Coronary artery (tissue), 2 donors: ENCODE measurements around the gene EDIL3.

Experiments used
- DNase-seq: peaks from one replicate; pipeline ENCODE4 v3.0.0-alpha.2; 2017; ENCODE audit warnings: low spot score
- H3K27ac ChIP-seq, 2 donors: fragments of 200-600 bp; sonication (generic); one replicate each; pipeline ENCODE4 v1.5.1; 2016 to 2019
- H3K4me3 ChIP-seq: fragments of 200-600 bp; sonication (generic); 2 replicates; pipeline ENCODE4 v1.5.1; 2016; ENCODE audit warnings: mild to moderate bottlenecking, moderate library complexity
- CTCF ChIP-seq: fragments of 200-600 bp; sonication (generic); IDR thresholded peaks from one replicate; pipeline ENCODE4 v1.5.1; 2019; ENCODE audit warnings: antibody characterized with exemption

Gene EDIL3, protein sequence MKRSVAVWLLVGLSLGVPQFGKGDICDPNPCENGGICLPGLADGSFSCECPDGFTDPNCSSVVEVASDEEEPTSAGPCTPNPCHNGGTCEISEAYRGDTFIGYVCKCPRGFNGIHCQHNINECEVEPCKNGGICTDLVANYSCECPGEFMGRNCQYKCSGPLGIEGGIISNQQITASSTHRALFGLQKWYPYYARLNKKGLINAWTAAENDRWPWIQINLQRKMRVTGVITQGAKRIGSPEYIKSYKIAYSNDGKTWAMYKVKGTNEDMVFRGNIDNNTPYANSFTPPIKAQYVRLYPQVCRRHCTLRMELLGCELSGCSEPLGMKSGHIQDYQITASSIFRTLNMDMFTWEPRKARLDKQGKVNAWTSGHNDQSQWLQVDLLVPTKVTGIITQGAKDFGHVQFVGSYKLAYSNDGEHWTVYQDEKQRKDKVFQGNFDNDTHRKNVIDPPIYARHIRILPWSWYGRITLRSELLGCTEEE

DNA sequence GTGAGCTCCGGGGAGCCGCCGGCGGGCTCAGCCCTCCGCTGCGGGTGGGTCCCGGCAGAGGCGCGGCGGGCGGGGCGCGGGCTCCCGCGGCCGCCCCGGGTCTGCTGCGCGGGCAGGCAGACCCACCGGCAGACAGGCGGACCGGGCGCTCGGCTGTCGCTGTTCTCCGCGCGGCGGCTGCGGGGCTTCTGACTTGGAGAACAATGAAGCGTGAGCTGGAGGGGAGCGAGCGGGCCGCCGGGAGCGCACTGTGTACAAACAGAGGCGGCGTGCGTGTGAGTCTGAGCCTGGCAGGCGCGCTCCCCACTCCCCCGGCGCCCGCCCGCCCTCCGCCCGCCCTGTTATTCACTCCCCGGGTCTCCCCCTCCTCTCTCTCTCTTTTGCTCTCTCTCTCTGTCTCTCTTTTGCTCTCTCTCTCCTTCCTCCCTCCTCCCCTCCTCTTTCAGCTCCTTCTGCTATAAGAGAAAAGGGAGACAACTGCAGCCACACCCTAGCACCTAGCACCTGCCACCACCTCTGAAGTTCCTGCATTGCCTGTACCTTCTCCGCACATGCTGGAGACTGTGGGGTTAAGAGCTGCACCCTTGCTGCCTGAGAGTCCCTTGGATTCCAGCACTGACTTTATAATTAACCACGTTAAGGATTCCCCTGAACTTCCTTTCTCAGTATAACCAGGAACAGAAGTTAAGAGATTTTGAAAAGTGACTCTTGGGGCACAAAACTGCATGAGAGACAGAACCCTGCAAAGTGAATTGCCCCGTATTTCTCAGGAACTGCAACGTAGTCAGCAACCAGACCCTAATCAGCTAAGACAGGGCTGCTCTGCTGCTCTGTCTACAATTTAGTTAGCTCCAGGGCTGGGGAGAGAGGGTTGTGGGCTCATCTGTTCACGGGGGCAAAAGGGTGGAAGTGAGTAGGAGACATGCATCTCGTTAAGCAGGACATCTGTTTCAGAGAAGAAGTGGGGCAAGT is at the start of gene EDIL3:
Gene EDIL3, minus strand, starts transcription at position 277 of the 972 bp plus-strand sequence. CDS start 506 bp downstream, outside the sequence.
- H3K4me3 ChIP-seq, result peak within 1 kb of the TSS; percentile 90
- TF ChIP-seq CTCF, result no peak
- H3K27ac ChIP-seq, result peak within 1 kb of the TSS; percentile 91
- peak; percentile 76 for DNase-seq

GRCh38 chr5:84433461-84433860 is 48.8 kb upstream of the EDIL3 start:
- no peak for TF ChIP-seq CTCF
- DNase-seq, result no peak
- Histone ChIP-seq H3K4me3 (no peak overlapping the region), H3K27ac (no peak overlapping the region)

GRCh38 chr5:84430863-84431663 is 46.4 kb upstream of the EDIL3 start:
- Histone ChIP-seq H3K27ac (no peak overlapping the region), H3K4me3 (no peak overlapping the region)
- TF ChIP-seq CTCF, result no peak
- no peak for DNase-seq

- TF ChIP-seq CTCF, result no peak
- Histone ChIP-seq H3K4me3 (no peak overlapping the region), H3K27ac (no peak overlapping the region)
- no peak for DNase-seq
Measured at GRCh38 chr5:84430079-84430478, 45.4 kb upstream of the EDIL3 start.

GRCh38 chr5:84425365-84425881 is 40.7 kb upstream of the EDIL3 start:
- TF ChIP-seq CTCF, result no peak
- H3K27ac ChIP-seq, result no peak overlapping the region

GRCh38 chr5:84419742-84420141 is 35.1 kb upstream of the EDIL3 start:
- no peak for DNase-seq
- no peak for TF ChIP-seq CTCF
- Histone ChIP-seq H3K27ac (no peak overlapping the region), H3K4me3 (no peak overlapping the region)

More at GRCh38 chr5:84425365-84425881, 40.7 kb upstream of the EDIL3 start:
- DNase-seq, result no peak
- no peak overlapping the region for H3K4me3 ChIP-seq
